Left lung (tissue), 10 donors: ENCODE results near the gene NIPAL1. TPM values are rescaled to one million over a fixed set of nuclear protein-coding genes. Genes with fewer than 3 reads are reported as not detected.

Experiments
- ATAC-seq: fragments of 200-7000 bp; cut with Tn5 transposase; one replicate; pipeline ENCODE4 v1.9.1; 2020; ENCODE audit warnings: moderate library complexity
- DNase-seq, 4 donors: peaks; one replicate each; pipeline ENCODE4 v3.0.0-alpha.2; 2013 to 2020
- H3K27ac ChIP-seq, 2 donors: fragments of 200-600 bp; sonication (generic) in 1 of 2; one replicate each; pipeline versions ENCODE4 v1.5.0 to v1.8.0; 2020 to 2021
- H3K27me3 ChIP-seq, 2 donors: fragments of 200-600 bp; sonication (generic) in 1 of 2; one replicate each; pipeline versions ENCODE4 v1.5.0 to v1.8.0; 2020 to 2021
- H3K36me3 ChIP-seq, 2 donors: fragments of 200-600 bp; sonication (generic) in 1 of 2; one replicate each; pipeline versions ENCODE4 v1.5.0 to v1.8.0; 2020 to 2021
- H3K4me1 ChIP-seq, 2 donors: fragments of 200-600 bp; one replicate each; pipeline ENCODE4 v1.8.0; 2021
- H3K4me3 ChIP-seq, 2 donors: fragments of 200-600 bp; sonication (generic) in 1 of 2; one replicate each; pipeline versions ENCODE4 v1.5.0 to v1.8.0; 2020 to 2021; ENCODE audit warnings: mild to moderate bottlenecking in 1 of 2
- H3K9me3 ChIP-seq, 2 donors: fragments of 200-600 bp; sonication (generic) in 1 of 2; one replicate each; pipeline versions ENCODE4 v1.5.0 to v1.8.0; 2020 to 2021
- CTCF ChIP-seq, 2 donors: fragments of 200-600 bp; sonication (generic) in 1 of 2; IDR thresholded peaks; one replicate each; pipeline versions ENCODE4 v1.5.0 to v1.8.0; 2021; ENCODE audit warnings: antibody characterized with exemption in 2 of 2
- intact Hi-C, 2 donors: fragments of 100-400 bp; cut with DNase I; formaldehyde crosslinking; loops; one replicate each; pipeline versions ENCODE4 v1.11.2 to v1.14.2; 2022
- polyA plus RNA-seq, 6 donors: library from polyadenylated mRNA; unstranded; fragments of 120-200 nt; gene quantifications; one replicate each; pipeline ENCODE4 v1.2.1, GENCODE V29; 2013; ENCODE audit not compliant: insufficient read length in 6 of 6
- total RNA-seq, 2 donors: library from RNA; stranded (reverse); fragmentation: NEBNext Ultra II Directional; extraction: Animal tissue kit (Norgen Biotek cat#: 25700); gene quantifications; one replicate each; pipeline ENCODE4 v1.2.1, GENCODE V29; 2021
- donor health status: DM: no; HTN: yes; CAD: no.
- donor health status: DM: no; HTN: no; CAD: no.

The NIPAL1 gene
- total and polyA plus RNA-seq, 8 donors = 1.6 to 4.1 (median 3.3) TPM

GRCh38 chr4:48024522-48024921 is 8.0 kb downstream of the NIPAL1 start:
- Histone ChIP-seq H3K4me3 (no peak overlapping the region), H3K4me1 (no peaks in the 10 kb centered on the region), H3K9me3 (no peaks in the 10 kb centered on the region), H3K36me3 (no peaks in the 10 kb centered on the region), H3K27me3 (no peaks in the 10 kb centered on the region), H3K27ac (no peak overlapping the region)
- DNase-seq (no peak), ATAC-seq (peak; percentile 31)
- intact Hi-C loops = no loop called here
- TF ChIP-seq CTCF (IDR thresholded peaks at IDR 0.05) = no peak

GRCh38 chr4:48025005-48025404 is 8.4 kb downstream of the NIPAL1 start:
- no peak for TF ChIP-seq CTCF (IDR thresholded peaks at IDR 0.05)

GRCh38 chr4:48027653-48028052 is 11.1 kb downstream of the NIPAL1 start:
- H3K4me3 ChIP-seq = no peak overlapping the region
- H3K9me3 ChIP-seq = no peaks in the 10 kb centered on the region
- no peaks in the 10 kb centered on the region for H3K36me3 ChIP-seq
- ATAC-seq (no peak), DNase-seq (no peak)
- H3K27me3 ChIP-seq = no peaks in the 10 kb centered on the region
- intact Hi-C loops = no loop called here
- no peak for TF ChIP-seq CTCF (IDR thresholded peaks at IDR 0.05)
- H3K27ac ChIP-seq = no peak overlapping the region
- no peaks in the 10 kb centered on the region for H3K4me1 ChIP-seq

More at GRCh38 chr4:48025005-48025404, 8.4 kb downstream of the NIPAL1 start:
- Histone ChIP-seq H3K4me3 (no peak overlapping the region), H3K27me3 (no peaks in the 10 kb centered on the region), H3K4me1 (no peaks in the 10 kb centered on the region), H3K27ac (no peak overlapping the region), H3K36me3 (no peaks in the 10 kb centered on the region), H3K9me3 (no peaks in the 10 kb centered on the region)
- intact Hi-C loops = no loop called here
- DNase-seq (peak in 1 of 4 donors; percentile 28), ATAC-seq (peak; percentile 82)

GRCh38 chr4:48028696-48029095 is 12.1 kb downstream of the NIPAL1 start:
- Histone ChIP-seq H3K27me3 (no peaks in the 10 kb centered on the region), H3K36me3 (no peaks in the 10 kb centered on the region), H3K9me3 (no peaks in the 10 kb centered on the region), H3K27ac (no peak overlapping the region), H3K4me3 (no peak overlapping the region), H3K4me1 (no peaks in the 10 kb centered on the region)
- TF ChIP-seq CTCF (IDR thresholded peaks at IDR 0.05) = no peak
- ATAC-seq (no peak), DNase-seq (no peak)
- intact Hi-C loops = no loop called here

GRCh38 chr4:48030470-48030869 is 13.9 kb downstream of the NIPAL1 start:
- no peak overlapping the region for H3K27ac ChIP-seq
- intact Hi-C loops = no loop called here
- DNase-seq = no peak
- H3K4me3 ChIP-seq = no peak overlapping the region
- no peaks in the 10 kb centered on the region for H3K36me3 ChIP-seq
- no peak for ATAC-seq
- no peaks in the 10 kb centered on the region for H3K4me1 ChIP-seq
- H3K9me3 ChIP-seq = no peaks in the 10 kb centered on the region
- no peak for TF ChIP-seq CTCF (IDR thresholded peaks at IDR 0.05)
- no peaks in the 10 kb centered on the region for H3K27me3 ChIP-seq
